K562 treated with DMSO at 1 percent for 48 hours (cell line): Measurements from ENCODE around the gene HPX. TPM values are rescaled to one million over a fixed set of nuclear protein-coding genes. Genes with fewer than 3 reads are reported as not detected.

Experiments
- total RNA-seq: library from RNA; unstranded; fragments of 300-600 nt; gene quantifications from 2 replicates; pipeline ENCODE4 v1.2.3, GENCODE V29; 2022; ENCODE audit warnings: low replicate concordance; ENCODE audit errors: extremely low read depth

Gene HPX, protein sequence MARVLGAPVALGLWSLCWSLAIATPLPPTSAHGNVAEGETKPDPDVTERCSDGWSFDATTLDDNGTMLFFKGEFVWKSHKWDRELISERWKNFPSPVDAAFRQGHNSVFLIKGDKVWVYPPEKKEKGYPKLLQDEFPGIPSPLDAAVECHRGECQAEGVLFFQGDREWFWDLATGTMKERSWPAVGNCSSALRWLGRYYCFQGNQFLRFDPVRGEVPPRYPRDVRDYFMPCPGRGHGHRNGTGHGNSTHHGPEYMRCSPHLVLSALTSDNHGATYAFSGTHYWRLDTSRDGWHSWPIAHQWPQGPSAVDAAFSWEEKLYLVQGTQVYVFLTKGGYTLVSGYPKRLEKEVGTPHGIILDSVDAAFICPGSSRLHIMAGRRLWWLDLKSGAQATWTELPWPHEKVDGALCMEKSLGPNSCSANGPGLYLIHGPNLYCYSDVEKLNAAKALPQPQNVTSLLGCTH
- not detected in 2 replicates for total RNA-seq

DNA sequence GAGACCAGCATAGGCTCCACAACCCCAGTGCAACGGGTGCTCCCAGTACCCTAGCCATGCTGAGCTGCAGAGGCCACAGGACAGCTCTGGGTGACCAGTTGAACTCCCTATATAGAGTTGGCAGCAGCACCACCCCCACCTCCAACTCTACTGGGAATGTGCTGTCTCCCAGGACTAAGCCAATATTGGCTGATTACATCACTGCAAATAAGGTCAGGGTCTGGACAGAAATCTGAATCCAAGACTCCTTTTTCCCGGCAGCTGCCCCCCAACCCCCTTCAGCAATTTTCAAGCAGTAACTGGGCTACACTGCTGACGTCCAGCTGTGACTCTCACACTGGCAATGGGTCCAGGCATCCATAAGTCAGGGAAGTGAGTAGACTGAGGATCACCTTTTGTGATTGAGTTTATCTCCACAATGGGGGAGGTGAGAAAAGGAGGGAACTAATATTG lies at the start of gene HPX:
Gene HPX (minus strand): TSS at position 82 of the 453 bp plus-strand sequence. CDS start 24 bp downstream, at position 58.

DNA sequence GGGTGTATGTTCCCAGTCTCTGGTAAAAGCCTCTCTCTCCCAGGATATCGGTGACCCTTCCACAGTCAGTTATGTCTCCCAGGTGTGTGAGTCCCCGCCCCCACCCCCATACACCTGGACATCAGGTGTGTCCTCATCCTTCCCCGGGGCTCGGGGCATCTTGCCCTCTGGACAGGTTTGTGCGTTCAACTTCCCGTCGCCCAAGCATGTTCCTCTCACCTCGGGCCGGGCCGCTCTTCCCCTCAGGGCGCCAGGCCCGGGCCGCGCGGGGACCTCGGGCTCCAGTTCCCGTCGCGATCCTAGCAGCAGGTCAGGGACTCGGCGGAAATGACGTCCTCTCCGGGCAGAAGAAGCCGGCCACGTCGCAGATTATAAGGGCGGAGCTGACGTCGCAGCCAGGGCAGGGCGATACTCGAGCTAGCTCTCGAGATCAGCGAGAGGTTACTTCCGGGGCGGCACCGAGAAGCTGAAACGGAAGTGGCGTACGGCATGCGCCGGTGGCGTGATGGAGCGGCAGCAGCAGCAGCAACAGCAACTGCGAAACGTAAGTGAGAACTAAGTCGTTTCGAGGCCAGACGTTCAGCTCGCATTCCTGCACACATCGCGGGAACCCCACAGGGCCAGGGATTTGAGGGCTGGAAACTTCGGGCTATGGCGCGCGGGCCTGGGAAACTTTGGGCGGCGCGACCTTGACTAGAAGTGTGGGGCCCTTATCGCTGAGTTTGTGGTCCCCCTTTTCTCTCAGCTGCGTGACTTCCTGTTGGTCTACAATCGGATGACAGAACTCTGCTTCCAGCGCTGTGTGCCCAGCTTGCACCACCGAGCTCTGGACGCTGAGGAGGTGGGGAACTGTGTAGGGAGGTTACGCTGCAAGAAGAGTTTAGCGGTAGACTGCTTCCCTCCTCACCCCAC lies 40.5 kb upstream of the HPX start, which contains the start of the genes ARFIP2 and TIMM10B:
Gene ARFIP2 (minus strand): TSS at position 320 of the 912 bp plus-strand sequence. CDS start 910 bp downstream, outside the sequence.
Gene TIMM10B (plus strand): TSS at position 490 of the 912 bp plus-strand sequence. CDS start 16 bp downstream, at position 506.

DNA sequence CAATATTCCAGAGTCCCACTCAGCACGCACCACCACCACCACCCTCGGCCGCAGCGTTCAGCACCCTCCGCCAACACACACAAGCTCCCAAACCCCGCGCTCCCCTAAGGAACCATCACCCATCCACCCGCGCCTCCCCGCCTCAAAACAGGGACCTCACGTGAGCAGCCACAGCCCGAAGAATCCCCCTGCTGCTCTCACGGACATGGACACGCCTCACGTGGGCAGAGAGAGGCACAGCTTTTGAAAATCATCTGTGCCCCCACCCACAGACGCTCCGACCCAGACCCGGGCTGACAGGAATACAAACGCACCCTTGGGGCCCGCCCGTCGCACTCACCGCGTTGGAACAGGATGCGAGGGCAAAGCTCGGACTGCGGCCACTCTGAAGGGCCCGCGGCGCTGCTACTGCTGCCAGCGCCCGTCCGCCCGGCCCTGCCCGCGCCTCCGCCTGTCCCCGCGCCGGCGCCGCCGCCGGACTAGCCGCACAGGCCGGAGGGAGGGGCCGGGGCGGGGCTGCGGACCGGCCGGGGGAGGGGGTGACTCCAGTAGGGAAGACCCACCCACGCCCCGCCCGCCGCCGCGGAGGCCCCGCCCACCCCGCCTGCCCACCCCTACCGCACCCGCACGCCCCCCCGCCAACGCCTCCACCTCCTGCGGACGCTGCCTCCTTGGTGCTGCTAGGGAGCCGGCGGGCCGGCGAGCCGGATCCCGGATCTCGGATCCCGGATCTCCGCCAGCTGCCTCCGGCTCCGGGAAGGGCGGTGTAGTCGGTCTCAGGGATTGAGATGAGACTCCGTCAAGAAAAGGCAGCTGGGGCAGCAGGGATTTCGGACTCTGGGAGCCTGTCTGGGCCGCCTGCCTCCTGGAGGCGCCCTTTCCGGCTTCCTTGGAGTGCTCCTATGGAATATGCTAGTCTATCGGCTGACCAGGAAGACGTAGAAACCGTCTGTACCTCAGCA lies 32.9 kb upstream of the HPX start, which contains the start of gene TRIM3:
Gene TRIM3 (minus strand): TSS at position 491 of the 962 bp plus-strand sequence. CDS start 8,246 bp downstream, outside the sequence.

DNA sequence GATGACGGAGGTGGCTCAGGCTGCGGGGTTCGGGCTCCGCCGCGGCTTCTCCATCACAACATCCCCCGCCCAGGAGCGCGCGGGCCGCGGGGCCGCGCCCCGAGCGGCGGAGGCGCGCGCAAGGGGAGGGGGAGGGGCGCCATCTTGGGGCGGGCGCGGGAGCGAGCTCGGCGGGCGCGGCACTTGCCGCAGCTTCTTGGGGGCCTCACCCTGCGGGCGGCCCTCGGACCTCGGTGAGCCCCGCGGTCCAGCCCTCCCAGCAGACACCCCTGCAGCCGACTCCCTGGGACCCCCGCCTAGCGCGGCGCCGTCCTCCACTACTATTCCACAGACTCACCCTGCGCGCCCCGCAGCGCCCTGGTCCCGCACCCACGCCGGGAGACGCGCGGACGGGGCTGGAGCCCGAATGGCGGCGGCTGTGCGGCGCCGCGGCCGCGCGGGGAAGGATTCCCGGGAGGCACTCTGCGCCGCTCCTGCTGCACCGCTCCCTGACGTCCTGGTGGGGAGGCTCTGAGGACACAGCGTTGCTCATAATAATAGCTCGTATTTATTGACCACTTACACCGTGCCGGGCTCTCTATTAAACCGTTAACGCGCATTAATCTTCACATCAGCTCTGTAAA lies 21.7 kb downstream of the HPX start, which contains the start of gene APBB1:
Gene APBB1 (minus strand): TSS at position 86 of the 623 bp plus-strand sequence. CDS start 7,747 bp downstream, outside the sequence.

DNA sequence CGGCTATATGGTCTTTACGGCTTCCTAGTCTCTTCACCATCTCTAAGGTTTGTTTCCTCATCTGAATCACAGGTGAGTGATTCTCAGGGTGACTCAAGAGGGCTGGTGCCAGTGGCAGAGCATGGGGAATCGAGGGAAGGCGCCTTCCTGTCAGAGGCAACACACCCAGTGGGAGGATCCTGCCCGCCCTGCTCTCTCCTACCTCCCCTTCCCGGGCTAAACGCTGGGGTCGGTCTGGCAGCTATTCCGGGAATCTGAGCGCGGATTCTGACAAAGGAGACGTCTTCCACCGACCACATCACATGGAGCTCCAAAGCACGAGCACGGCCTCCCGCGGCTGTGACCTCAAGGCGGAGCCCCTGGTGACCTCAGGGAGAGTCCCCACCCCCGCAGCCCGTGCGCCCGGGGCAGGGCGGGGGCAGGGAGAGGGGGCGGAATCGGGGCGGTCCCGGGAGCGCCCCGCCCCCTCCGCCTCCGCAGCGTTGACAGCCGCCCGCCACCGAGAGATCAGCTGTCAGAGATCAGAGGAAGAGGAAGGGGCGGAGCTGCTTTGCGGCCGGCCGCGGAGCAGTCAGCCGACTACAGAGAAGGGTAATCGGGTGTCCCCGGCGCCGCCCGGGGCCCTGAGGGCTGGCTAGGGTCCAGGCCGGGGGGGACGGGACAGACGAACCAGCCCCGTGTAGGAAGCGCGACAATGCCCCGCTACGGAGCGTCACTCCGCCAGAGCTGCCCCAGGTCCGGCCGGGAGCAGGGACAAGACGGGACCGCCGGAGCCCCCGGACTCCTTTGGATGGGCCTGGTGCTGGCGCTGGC lies 50.7 kb downstream of the HPX start, which contains the start of gene SMPD1:
Gene SMPD1 (plus strand): TSS at position 570 of the 813 bp plus-strand sequence. CDS start 125 bp downstream, at position 695.

Other genes starting within 250 kb of the HPX start
- gene OR52W1, start 241.8 kb downstream of the HPX start, total RNA-seq, result not detected in 2 replicates
- not detected in 2 replicates for gene C11orf42, start 235.4 kb downstream of the HPX start, total RNA-seq
- gene FHIP1B, start 206.4 kb downstream of the HPX start, total RNA-seq, result not detected in 2 replicates
- gene CNGA4, start 201.9 kb downstream of the HPX start, total RNA-seq, result not detected in 2 replicates
- gene CCKBR, start 181.1 kb downstream of the HPX start, total RNA-seq, result not detected in 2 replicates
- gene CAVIN3, start 120.5 kb downstream of the HPX start, total RNA-seq, result not detected in 2 replicates
- not detected in 2 replicates for gene SMPD1, start 50.5 kb downstream of the HPX start, total RNA-seq
- not detected in 2 replicates for gene APBB1, start 21.9 kb downstream of the HPX start, total RNA-seq
- not detected in 2 replicates for gene TRIM3, start 33.0 kb upstream of the HPX start, total RNA-seq
- gene ARFIP2, start 40.3 kb upstream of the HPX start, total RNA-seq, result not detected in 2 replicates
- not detected in 2 replicates for gene TIMM10B, start 40.5 kb upstream of the HPX start, total RNA-seq
- not detected in 2 replicates for gene DNHD1, start 56.3 kb upstream of the HPX start, total RNA-seq
- gene RRP8, start 162.6 kb upstream of the HPX start, total RNA-seq, result not detected in 2 replicates
- 274 TPM in 1 of 2 replicates, not detected in the other for gene ILK, start 162.8 kb upstream of the HPX start, total RNA-seq
- gene TAF10, start 171.2 kb upstream of the HPX start, total RNA-seq, result not detected in 2 replicates
- gene TPP1, start 178.4 kb upstream of the HPX start, total RNA-seq, result 148 TPM in 1 of 2 replicates, not detected in the other
- gene DCHS1, start 214.8 kb upstream of the HPX start, total RNA-seq, result not detected in 2 replicates
- not detected in 2 replicates for gene MRPL17, start 242.4 kb upstream of the HPX start, total RNA-seq